Measurements from ENCODE around the gene SLC6A9.

GRCh38 chr1:43995984-43996732, 35.1 kb downstream of the SLC6A9 start:
- TF ChIP-seq KDM1A (IDR thresholded peaks at IDR 0.05; ENCODE audit: low read depth) (no peak), E2F6 (IDR thresholded peaks at IDR 0.05; ENCODE audit: borderline replicate concordance, low read depth) (no peak), RAD21 (conservative IDR thresholded peaks at IDR 0.05 in 1 of 2, IDR thresholded peaks at IDR 0.05 in 1 of 2) (no peak), NR3C1 (IDR thresholded peaks at IDR 0.05) (no peak), MAFK (IDR thresholded peaks at IDR 0.05; ENCODE audit: partially characterized antibody) (no peak), CTCF (IDR thresholded peaks at IDR 0.05) (no peak), MYC (IDR thresholded peaks at IDR 0.05; ENCODE audit: borderline replicate concordance, low read length) (no peak), KDM5A (IDR thresholded peaks at IDR 0.05) (no peak)
